Left forelimb (tissue), 1 donor: ENCODE measurements around the gene RFFL.
A peak's percentile ranks its signal among the peaks of the same experiment; 100 is the strongest.
"Not testable (repeated sequence)": the region's sequence is repeated elsewhere in the genome, so short reads cannot be mapped to it uniquely, and the experiment has no call there.

Source experiments
- DNase-seq: peaks from one replicate; pipeline ENCODE4 v3.0.0-alpha.2; 2018; ENCODE audit warnings: low spot score

Gene RFFL, protein sequence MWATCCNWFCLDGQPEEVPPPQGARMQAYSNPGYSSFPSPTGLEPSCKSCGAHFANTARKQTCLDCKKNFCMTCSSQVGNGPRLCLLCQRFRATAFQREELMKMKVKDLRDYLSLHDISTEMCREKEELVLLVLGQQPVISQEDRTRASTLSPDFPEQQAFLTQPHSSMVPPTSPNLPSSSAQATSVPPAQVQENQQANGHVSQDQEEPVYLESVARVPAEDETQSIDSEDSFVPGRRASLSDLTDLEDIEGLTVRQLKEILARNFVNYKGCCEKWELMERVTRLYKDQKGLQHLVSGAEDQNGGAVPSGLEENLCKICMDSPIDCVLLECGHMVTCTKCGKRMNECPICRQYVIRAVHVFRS

DNA sequence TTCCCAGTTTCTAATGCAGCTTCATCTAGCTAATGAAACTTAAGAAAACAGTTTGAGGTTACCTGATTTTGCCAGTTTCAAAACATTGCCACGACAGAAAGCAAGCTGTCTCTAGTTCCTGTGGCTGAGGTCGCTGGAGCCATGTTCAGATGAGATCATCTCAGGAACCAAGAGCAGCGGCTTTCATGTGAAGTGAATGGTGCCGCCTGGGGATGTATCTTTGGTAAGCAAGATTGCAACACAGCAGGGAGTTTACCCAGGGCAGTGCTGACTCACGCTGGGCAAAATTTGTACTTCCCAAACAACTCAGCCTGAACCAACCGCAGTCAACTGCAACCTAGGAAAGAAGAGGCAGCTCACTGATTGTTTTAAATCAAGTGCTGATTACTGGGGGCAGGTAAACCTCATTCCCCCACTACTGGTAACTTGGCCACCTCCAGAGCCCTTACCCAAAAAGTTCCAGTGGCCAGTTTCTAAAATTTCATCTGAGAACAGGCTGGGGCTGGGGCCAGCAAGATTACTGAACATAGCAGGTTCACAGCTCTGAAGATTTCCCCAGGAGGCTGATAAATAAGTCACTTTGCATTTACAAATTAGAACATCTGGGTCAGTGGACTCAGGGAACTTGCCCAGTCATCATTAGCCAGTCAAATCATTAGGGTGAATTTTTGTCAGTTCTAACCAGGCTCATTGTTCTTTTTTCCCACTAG, at the start of gene RFFL:
TSS of gene RFFL (minus strand) at position 194 of the 710 bp plus-strand sequence. CDS start 37,154 bp downstream, outside the sequence.
- peak; percentile 70 for DNase-seq

DNA sequence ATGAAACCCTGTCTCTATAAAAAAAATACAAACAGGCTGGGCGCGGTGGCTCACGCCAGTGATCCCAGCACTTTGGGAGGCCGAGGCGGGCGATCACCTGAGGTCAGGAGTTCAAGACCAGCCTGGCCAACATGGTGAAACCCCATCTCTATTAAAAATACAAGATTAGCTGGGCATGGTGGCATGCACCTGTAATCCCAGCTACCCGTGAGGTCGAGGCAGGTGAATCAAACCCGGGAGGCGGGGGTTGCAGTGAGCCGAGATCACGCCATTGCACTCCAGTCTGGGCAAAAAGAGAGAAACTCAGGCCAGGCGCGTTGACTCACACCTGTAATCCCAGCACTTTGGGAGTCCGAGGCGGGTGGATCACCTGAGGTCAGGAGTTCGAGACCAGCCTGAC, 47.3 kb upstream of the RFFL start:
- DNase-seq = not testable (repeated sequence)

DNA sequence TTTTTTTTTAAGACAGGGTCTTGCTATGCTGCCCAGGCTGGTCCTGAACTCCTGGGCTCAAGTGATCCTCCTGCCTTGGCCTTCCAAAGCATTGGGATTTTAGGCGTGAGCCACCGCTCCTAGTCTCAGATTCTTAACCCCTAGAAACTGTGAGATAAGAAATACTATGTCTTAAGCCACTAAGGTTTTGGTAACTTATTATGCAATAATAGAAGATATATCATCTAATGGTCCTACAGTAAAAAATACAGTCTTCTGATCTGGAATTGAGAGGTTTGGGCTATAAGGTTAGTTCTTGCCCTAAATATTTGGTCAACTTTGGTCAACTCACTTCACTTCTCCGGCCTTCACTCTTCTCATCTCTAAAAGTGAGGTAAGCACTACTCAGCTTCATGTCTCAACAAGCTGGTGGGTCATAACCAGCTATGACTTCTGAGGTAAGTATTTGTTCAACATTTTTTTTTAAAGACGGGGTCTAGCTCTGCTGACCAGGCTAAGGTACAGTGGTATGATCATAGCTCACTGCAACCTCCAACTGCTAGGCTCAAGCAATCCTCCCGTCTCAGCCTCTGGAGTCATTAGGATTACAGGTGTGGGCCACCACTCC, 41.4 kb upstream of the RFFL start:
- DNase-seq = no peak

DNA sequence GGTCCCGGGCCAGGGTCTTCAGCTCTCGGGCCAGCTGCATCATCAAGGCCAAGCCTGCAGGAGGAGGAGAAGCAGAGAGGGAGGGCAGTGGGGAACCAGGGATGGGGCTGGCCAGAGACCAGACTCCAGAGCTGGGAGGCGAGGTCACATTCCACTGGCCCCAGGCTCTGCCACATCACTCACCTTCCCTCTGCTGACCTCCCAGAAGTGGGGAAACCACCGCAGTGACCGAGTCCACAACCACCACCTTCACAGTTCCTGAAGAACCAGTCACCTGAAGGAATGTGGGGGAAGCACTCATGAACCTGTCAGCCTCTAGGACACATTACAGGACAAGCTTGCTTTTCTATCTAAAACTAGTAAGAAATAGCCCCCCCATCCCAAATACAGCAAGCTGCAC, 39.8 kb upstream of the RFFL start:
- no peak for DNase-seq

DNA sequence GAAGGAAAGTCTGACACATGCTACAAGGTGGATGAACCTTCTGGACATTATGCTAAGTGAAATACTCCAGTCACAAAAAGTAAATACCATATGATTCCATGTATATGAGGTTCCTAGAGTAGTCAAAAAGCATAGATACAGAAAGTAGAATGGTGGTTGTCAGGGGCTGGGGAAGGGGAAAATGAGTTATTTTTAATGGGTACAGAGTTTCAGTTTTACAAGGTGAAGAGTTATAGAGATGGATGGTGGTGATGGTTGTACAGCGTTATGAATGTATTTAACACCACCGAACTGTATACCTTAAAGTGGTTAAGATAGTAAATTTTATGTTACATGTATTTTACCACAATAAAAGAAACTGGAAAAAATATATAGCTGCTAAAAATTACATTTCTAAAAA, 38.2 kb upstream of the RFFL start:
- DNase-seq = no peak

DNA sequence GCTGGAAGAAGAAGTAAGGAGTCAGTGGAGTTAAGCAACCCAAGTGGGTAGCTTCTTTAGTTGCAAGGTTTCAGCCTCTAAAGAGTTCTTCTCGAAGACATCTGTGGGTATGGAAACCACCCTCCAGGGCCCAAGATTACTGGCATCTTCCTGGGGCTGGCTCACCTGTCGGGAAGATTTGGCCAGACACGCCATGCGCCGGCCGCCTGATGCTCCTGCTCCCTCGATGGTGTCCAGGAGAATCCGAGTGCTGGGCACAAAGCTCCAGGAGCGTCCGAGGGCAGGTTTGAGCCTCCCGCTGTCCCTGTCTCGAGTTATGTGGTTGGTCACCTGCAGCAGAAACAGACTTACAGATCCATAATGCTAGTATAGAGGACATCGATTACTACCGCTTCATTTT, 37.5 kb upstream of the RFFL start:
- DNase-seq = no peak

DNA sequence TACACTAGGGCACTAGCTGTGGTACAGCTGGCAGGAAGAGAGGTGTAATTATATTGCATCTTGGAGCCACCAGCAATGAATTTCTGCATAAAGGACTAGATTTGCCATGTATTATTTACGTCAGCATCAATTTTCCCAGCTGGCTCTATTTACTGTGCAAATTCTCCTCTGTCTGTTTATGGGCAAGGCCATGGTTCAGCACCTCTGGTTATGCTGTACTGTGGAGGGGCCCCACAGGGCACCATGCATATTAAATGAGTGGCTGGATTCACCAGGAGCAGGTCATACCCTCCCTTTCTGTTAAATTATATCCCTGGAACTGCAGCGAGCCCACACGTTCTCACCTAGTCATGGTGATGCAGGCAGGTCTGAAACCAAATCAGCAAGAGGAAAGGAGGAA, 36.4 kb upstream of the RFFL start:
- DNase-seq = no peak

DNA sequence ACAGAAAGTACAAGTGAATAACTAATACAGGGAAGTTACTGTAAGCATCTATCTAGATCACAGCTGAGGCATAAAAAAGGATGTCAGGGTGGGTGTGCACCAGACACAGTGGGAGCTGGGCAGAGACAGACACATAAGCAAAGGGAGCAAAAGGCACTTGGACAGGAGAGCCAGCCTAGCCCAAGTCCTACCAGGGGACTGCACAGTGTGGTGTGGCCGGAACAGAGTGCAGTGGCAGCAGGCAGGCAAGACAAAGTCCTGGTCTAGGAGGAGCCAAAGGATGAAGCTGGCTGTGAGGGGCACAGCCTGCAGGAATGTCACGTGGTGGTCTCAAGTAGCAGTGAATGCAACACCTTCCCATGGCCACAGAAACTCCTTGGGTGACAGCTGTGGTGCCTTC, 34.3 kb upstream of the RFFL start:
- DNase-seq = no peak

DNA sequence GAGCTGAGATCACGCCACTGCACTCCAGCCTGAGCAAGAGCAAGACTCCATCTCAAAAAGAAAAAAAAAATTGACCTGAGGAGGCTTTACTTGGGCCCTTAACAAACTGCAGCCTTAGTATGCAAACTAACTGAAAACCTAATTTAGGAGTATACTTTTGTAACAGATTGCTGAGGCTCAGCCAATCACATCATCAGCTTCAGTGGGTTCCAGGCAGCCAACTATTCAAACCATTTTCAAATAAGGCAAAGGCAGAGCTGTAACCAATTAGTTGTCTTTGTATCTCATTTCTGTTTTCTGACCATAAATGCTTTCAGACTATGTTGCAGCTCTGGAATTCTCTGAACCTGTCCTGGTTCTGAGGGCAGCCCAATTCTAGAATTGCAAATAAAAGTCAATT, 32.2 kb upstream of the RFFL start:
- no peak for DNase-seq

DNA sequence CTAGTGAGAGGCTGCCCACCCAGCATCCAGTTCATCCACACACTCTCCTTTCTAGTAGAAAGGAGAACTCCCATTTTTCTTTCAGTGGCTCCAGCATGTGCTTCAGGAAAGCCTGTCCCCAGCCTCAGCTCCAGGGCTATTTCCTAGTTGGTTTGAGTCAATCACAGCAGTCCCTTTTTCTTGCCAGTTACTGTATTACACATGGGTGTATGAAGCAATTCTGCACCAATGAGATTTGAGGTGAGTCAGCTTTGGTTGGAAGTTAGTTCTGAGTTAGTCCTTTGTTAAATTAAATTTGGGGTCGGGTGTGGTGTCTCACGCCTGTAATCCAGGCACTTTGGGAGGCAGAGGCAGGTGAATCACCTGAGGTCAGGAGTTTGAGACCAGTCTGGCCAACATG, 31.4 kb upstream of the RFFL start:
- DNase-seq = no peak

DNA sequence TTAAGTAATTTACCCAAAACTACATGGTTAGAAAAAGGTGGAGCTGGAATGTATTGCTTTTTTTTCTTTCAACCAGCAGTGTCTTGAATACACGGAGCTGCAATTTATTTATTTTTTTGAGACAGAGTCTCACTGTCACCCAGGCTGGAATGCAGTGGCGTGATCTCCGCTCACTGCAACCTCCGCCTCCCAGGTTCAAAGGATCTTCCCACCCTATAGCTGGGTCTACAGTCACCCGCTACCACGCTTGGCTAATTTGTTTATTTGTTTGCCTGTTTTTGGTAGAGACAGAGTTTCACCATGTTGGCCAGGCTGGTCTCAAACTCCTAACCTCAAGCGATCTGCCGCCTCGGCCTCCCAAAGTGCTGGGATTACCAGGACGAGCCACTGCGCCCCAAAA, 27.2 kb upstream of the RFFL start:
- not testable (repeated sequence) for DNase-seq

DNA sequence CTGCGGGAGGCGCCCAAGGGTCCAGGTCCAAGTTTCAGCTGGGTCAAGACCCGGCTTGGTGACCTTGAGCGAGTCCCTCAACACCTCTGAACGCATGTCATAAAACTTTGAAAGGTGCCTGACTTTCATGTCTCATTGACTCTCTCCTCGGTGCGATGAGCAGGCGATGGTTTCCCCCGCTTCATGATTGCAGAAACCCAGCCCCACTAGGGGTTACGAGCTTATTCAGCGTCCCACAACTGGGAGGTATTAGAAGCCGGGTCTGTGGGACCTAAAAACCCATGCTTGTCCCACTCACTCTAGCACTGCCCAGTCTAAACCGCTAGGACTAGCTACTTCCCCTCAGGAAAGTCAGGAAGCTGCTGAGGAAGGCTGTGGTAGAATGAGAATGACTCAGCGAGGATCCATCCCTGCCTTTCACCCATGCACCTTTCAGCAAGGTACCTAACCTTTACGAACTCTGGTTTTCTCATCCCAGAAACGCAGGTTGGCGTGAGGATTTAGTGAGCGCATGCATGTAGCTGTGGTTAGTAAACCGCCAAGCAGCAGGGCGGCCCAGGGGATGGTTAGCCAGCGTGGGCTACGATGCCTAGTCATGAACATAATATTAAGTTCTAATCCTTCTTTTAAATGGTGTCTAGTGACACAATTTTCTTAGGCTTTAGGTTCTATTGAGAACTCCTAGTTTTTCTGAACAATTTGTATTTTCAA, 26.2 kb upstream of the RFFL start:
- no peak for DNase-seq

DNA sequence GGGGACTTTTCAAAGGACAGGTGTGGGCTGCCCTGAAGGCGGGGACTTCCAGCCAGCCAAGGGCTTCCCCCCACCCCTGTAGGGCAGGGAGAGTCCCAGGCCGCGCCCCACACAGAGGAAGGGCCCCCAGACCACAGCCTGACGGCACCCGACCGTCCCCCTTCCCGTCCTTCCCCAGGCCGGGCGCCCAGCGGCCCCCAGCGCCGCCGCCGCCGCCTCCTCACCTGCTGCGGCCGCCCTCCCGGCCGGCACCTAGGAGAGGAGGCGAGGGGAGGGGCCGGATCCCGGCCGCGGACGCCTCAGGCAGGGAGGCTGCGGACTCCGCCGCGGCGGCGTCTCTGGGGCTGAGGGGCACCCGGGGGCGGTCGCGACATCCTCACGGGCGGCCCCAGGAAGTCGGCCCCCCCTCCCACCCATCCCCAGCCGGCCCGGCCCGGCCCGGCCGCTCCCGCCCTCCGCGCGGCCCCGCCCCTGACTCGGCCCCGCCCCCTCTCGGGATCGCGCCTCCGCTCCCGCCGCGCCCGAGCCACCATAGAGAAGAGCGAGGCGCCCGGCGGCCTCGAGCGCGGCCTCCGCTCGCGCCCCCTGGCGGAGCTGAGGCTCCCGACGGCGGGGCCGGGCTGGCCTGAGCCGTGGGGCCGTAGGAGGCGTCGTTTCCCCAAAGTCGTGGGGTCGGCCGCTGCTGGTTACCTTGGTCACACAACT, 25.5 kb upstream of the RFFL start:
- DNase-seq = peak; percentile 92

DNA sequence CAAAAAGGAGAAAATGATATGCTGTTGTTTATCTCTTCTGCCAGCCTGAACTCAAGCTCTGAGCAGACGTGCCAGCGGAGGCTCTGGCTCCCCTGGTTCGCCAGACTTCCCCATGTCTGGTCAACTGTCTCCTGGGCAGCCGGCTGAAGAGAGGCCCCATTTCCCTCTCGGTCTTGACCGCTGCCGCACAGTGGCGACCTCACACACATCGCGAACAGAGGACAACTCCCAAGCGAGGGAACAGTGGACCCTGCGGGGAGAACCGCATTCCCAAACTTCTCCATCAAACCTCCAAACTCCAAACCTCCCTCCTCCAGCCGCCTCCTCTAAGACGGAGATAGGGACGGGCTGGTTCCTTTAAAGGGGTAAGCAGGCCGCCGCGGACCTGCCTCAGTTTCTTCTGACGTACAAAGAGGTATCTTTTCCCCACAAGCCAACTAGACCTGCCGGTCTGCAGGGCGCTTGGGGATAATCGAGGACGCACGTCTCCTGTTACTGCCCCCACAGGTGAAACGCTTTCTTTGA, 24.9 kb upstream of the RFFL start:
- peak; percentile 73 for DNase-seq

DNA sequence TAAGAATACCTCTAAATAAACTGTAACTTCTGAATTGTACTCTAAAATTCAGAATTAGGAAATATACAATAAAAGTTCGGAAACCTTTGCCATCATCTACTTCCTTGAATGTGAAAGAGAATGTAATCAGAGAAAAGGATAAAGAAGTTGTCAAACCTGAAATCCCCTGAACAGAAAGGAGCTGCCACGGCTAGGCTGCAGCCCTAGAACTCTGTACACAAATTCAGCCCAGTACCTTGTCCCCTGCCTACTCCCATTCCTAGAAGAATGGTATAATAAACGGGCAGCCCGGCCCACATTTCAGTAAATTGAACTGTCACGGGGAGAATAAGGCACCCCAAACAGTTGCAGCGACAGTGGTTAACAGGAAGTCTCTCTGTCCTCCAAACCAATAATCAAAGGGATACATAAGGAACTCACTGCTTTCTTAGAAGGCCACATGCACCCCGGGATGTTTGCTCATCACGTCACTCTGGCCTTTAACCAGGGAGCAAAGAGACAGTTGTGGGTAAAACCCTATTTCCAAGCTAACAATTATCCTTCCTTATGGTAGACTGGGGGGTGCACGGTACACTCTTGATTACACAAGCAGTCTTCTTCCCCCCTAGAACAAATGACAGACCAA, 24.3 kb upstream of the RFFL start:
- DNase-seq = no peak

DNA sequence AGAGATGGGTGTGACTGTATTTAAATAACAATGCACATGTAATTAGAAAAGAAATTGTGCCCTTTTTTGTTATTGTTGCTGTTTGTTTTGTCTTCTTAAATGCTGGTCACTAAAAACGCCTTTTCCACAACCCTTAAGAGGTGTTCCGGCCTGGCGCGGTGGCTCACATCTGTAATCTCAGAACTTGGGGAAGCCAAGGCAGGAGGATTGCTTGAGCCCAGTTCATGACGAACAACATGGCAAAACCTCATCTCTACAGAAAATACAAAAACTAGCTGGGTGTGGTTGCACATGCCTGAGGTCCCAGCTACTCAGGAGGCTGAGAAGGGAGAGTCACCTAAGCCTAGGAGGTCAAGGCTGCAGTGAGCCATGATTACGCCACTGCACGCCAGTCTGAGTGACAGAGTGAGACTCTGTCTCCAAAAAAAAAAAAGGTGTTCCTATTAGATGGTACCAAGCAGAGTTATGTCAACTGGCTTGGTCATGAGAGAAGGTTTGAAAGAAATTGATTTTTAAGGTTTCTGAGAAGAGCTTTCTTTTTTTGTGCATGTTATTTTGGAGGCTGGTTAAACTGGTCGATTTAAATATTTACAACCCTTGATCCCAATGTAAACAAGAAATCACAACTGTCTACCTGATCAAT, 23.5 kb upstream of the RFFL start:
- no peak for DNase-seq

DNA sequence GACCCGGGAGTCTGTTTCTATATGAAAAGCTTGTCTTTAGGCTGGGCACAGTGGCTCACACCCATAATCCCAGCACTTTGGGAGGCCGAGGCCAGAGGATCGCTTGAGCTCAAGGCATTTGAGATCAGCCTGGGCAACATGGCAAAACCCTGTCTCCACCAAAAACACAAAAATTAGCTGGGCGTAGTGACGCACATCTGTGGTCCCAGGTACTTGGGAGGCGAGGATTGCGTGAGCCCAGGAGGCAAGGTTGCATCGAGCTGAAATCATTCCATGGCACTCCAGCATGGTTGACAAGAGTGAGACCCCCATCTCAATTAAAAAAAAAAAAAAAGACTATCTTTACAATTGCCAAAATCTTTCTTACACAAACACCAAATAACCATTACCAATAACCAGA, 22.7 kb upstream of the RFFL start:
- DNase-seq = no peak

DNA sequence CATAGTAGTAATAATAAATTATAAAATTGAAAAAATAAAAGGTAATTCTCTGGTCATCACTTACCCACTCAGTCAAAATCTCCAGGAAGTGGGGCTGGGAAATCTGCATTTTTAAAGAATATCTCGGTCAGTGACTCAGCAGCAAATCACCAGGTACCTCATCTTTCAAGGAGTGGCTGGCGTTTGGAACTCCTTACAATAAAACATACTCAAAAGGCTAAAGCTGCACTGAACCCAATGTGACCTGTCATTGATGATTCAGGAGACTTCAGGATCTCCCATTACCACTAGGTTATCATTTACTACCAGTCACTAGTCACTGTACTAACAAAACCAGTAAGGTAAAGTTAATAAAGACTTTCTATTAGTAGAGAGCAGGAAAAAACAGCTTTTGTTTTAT, 21.5 kb upstream of the RFFL start:
- no peak for DNase-seq

DNA sequence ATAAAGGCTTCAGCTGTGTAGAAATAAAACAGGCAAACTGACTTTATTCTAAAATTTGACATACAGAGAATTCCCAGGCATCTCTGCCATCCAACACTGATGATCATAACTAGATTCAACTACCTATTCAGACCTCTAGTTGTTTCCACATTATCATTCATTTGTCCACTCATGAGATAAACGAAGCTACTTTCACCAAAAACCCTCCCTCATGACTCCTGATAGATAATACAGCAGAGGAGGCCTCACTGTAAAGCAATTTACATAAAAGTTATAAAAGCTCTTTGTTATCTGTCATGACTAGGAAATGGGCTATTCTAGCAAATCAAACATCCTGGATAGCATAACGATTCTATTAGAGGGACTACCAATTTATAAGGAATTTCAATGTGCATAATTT, 19.6 kb upstream of the RFFL start:
- DNase-seq = no peak

DNA sequence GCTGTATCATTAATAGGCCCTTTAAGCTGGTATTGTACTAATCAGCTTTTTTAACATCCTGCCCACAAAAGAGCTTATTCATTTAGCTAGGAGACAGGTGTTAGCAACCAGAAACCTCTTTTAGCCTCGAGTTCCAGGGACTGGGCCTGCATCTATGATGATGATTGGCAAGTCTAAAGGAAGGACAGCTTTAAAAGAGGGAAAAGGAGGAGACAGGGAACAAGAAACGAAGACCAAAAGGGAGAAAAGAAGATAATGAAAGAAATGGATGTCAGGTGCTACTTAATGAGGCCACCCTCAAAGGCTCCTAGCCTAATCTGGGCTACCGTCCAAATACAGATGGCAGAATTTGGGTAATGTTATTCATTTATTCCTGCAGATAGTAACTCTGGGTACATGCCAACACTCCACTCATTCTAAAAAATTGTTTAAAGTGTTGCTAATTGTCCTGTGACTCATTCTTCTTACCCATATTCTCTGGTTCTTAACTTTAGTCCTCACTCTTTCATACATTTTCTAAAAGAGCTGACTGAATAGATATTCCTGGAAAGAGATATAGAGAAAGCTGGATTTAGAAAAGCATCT, 18.7 kb upstream of the RFFL start:
- no peak for DNase-seq
